HUES64 (cell line): ENCODE data around the gene WWOX.
A peak's percentile ranks its signal among the peaks of the same experiment; 100 is the strongest.

Experiments used
- H3K27ac ChIP-seq: 2 replicates; pipeline ENCODE4 v1.7.0; 2013; ENCODE audit warnings: low read depth, low read length, inconsistent platforms
- H3K27me3 ChIP-seq: 2 replicates; pipeline ENCODE4 v1.6.1; 2013; ENCODE audit warnings: mild to moderate bottlenecking, low read length; ENCODE audit not compliant: insufficient read depth
- H3K36me3 ChIP-seq: 2 replicates; pipeline ENCODE4 v1.6.1; 2013; ENCODE audit warnings: mild to moderate bottlenecking, low read length; ENCODE audit not compliant: insufficient read depth
- H3K4me1 ChIP-seq: 2 replicates; pipeline ENCODE4 v1.6.1; 2013; ENCODE audit warnings: mild to moderate bottlenecking, low read length, moderate library complexity; ENCODE audit not compliant: insufficient read depth
- H3K4me3 ChIP-seq: 2 replicates; pipeline ENCODE4 v1.5.1; 2013; ENCODE audit warnings: mild to moderate bottlenecking, low read length, moderate library complexity
- H3K9ac ChIP-seq: 2 replicates; pipeline ENCODE4 v1.6.1; 2013; ENCODE audit warnings: mild to moderate bottlenecking, low read depth, low read length
- H3K9me3 ChIP-seq: 2 replicates; pipeline ENCODE4 v1.6.1; 2013; ENCODE audit warnings: low read depth, low read length; ENCODE audit not compliant: insufficient read depth
- WGBS: fragments of 150-250, 120-280 bp; methylation state at CpG from one replicate; pipeline ENCODE4 v1.1.7; 2013; ENCODE audit warnings: missing lambda C conversion rate; 5-methylcytosine and 5-hydroxymethylcytosine counted together

WWOX gene

DNA sequence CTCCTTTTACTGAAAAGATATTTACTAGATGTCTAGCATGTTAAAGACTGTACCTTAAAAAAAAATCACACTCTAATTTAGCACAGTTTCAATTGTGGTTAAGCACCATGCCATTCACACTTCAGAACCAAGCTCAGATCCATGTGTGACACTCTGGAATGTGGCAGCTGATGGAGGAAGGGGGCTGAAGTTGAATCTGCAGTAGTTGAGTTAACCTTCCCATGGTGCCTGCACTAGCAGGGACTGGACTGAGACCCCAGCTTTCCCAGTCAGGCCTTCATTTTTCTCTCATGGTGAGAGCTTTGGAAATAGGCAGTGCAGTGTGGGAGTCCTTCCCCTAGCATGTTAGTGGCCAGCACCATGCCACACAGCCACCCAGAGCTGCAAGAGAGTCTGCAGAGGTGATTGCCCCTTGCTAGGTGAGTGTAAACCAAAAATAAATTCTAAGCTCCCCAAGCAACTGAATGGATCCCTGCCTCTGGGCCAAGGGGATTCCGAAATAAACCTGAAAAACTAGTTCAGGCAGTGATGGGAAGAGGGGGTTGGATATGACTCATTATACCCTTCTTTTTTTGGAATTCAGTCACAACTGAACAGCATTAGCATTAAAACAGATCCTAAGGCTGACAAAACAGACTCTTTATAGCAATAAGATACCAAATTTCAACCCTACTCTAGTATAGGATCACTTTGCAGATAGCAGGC is 208.5 kb downstream of the WWOX start:
- Histone ChIP-seq H3K9ac (no peak overlapping the region), H3K4me1 (peaks cover 49% of the 10 kb centered on the region), H3K27me3 (no peaks in the 10 kb centered on the region), H3K27ac (0 out of 2 replicates have a peak overlapping the region, but pooled peaks have one; percentile 54), H3K36me3 (no peaks in the 10 kb centered on the region), H3K4me3 (no peak overlapping the region; the same call in 1 of the 2 replicates), H3K9me3 (no peaks in the 10 kb centered on the region)
- WGBS: no CpG with 5 or more reads among the region's 1 CpG

DNA sequence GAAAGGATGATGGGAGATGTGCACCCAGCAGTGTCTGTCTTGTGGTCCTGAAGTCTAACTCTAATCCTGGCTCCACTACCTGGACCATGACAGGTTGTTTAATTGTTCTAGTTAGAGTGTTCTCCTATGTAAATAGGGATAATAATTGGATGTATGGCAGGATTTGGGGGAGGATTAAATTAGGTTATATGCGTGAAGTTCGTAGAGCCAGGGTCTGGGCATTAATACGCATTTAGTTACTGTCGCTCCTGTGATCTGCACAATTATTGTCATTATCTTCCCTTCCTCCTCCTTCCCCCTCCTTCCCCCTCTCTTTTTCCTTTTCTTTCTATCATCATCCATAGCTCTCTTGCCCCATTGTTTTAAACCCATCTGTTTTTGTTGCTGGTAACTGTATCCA is 210.3 kb downstream of the WWOX start:
- no peak overlapping the region for H3K9ac ChIP-seq
- 94% methylated on average over 4 of the region's 4 CpGs for WGBS
- H3K36me3 ChIP-seq: no peaks in the 10 kb centered on the region
- H3K4me1 ChIP-seq: peaks cover 49% of the 10 kb centered on the region
- H3K27me3 ChIP-seq: no peaks in the 10 kb centered on the region
- no peaks in the 10 kb centered on the region for H3K9me3 ChIP-seq
- no peak overlapping the region for H3K27ac ChIP-seq
- no peak overlapping the region for H3K4me3 ChIP-seq

DNA sequence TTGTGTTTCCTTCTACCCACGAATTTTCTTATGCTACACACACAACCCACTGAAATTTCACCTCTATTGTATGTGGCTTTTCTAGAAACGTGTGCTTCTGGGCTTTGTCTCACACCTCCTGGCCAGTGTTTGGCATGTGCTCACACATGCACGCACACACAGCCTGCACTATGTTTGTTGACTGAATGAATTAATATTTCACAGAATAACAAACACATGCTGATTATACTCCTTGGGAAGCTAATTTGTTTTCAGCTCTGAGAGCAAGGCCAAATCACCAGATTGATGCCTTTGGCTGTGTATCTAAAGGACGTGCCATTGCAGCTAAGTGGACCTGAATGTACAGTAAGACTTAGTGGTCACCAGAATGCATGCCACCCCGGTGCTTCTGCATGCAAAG is 210.7 kb downstream of the WWOX start:
- Histone ChIP-seq H3K4me3 (no peak overlapping the region), H3K27me3 (no peaks in the 10 kb centered on the region), H3K9ac (no peak overlapping the region), H3K27ac (no peak overlapping the region), H3K9me3 (no peaks in the 10 kb centered on the region), H3K36me3 (no peaks in the 10 kb centered on the region), H3K4me1 (peaks cover 49% of the 10 kb centered on the region)
- 83% methylated on average over 5 of the region's 5 CpGs for WGBS

DNA sequence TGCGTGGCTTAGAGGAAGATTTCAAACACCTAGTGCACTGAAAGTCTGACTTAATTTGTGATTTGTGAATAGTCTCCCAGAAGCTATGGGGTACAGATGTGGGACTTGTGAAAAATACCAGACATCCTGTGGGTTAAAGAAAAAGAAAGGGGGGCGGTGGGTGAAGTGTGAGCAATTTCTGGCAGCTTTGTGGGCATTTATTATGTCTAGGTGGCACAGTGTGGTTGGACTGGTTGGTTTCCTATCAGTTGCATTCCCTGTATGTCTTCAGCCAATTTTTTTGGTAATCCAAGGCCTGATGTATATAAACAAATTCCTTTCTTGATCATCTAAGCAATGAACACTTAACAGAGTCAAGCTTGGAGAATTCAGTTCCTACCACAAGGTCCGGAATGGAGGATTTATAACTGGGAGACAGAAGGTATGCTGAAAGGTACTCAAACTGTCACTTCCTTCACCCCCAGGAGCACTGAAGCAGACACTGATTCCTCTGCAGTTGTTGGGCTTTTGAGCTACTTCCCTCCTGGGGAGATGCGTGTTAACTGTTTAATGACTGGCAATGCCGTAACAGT is 211.6 kb downstream of the WWOX start:
- H3K27me3 ChIP-seq: no peaks in the 10 kb centered on the region
- H3K27ac ChIP-seq: no peak overlapping the region
- H3K9ac ChIP-seq: no peak overlapping the region
- peak overlapping the region; percentile 6; the same call in 1 of the 2 replicates for H3K4me3 ChIP-seq
- H3K4me1 ChIP-seq: peaks cover 49% of the 10 kb centered on the region
- no peaks in the 10 kb centered on the region for H3K9me3 ChIP-seq
- WGBS: 25% methylated on average over 5 of the region's 5 CpGs
- no peaks in the 10 kb centered on the region for H3K36me3 ChIP-seq

DNA sequence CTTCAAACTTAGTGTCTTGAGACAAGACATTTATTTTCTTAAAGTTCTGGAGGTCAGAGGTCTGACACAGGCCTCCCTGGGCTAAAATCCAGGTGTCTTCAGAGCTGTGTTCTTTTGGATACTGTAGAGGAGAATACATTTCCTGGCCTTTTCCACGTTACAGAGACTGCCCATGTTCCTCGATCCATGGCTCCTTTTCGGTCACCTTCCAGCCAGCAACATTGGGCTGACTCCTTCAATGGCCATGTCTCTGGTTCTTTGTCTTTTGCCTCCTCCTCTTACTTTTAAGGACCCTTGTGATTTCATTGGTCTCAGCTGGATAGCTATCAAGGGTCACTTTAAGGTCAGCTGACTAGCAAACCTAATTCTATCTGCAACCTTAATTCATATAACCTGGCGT is 212.4 kb downstream of the WWOX start:
- Histone ChIP-seq H3K27ac (no peak overlapping the region), H3K9ac (no peak overlapping the region), H3K36me3 (no peaks in the 10 kb centered on the region), H3K27me3 (no peaks in the 10 kb centered on the region), H3K4me3 (no peak overlapping the region), H3K4me1 (peaks cover 49% of the 10 kb centered on the region), H3K9me3 (no peaks in the 10 kb centered on the region)
- WGBS: 57% methylated on average over 4 of the region's 4 CpGs

DNA sequence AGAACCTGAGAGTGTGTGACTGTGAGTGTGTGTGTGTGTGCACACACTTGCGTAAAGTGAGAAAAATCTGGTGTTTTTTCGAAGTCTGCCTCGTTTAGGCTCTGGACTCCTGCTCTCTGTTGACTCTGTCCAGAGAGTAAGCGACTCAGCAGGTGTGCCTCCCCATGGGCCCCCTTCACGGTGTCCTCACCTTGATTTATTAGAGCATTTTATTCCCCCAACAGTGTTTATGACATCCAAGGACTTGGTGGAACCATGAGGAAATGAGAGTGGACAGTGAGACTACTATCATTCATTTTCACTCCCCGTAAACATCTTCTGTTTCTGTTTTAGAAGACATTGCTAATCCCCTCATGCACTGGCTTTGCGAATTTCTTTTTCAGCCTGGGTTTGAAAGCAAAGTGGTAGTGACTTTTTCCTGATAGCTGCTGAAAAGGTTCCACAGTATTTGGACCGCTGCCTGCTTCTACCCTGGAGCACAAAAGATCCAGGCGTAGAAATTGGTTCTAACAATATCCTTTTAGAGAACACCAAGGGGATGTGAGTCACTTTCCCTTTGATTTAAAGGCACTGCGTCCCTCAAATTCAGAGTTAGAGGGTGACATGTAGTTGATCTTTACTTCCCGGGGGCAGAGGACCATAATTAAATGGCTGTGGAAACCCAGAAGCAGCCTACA is 218.2 kb downstream of the WWOX start:
- Histone ChIP-seq H3K36me3 (no peaks in the 10 kb centered on the region), H3K27me3 (no peaks in the 10 kb centered on the region), H3K9me3 (no peaks in the 10 kb centered on the region), H3K4me3 (no peak overlapping the region), H3K27ac (0 out of 2 replicates have a peak overlapping the region, but pooled peaks have one; percentile 18), H3K9ac (no peak overlapping the region), H3K4me1 (peaks cover 29% of the 10 kb centered on the region)
- WGBS: 90% methylated on average over 11 of the region's 11 CpGs

DNA sequence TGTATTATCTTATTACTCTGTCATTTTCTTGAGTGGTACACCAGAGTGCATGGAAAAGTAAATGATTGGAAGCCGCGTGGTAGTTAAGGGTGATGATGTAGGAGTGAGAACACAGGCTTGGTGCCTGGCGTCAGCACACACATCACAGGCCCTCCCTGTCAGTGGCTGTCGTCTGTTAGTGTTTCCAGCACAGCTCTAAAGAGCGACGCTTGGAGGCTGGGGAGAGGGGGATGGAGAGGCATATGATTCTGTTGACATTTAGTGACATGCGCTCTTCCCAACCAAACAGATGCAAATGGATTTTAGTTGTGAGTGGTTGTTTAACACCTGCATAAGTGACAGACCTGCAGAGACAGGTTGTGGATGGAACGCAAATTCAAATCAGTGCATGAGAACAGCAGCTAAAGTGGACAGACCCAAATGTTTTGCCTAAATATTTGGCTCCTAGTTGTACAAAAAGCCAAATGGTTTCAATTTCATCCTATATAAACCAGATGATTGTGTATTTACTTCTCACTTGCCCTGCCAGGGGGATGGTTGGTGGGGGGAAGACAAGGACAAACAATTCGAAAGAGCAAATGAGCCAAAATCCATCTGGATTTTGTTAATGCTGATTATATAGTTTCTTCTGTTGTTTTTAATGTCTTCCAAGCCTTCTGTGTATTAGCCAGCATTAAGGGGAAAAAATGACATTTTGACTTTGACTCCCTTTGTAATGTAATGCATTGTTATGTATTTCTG is 222.3 kb downstream of the WWOX start:
- Histone ChIP-seq H3K4me1 (peaks cover 45% of the 10 kb centered on the region), H3K27me3 (no peaks in the 10 kb centered on the region), H3K27ac (no peak overlapping the region), H3K4me3 (no peak overlapping the region), H3K9me3 (no peaks in the 10 kb centered on the region), H3K36me3 (no peaks in the 10 kb centered on the region), H3K9ac (no peak overlapping the region)
- 43% methylated on average over 9 of the region's 9 CpGs for WGBS

DNA sequence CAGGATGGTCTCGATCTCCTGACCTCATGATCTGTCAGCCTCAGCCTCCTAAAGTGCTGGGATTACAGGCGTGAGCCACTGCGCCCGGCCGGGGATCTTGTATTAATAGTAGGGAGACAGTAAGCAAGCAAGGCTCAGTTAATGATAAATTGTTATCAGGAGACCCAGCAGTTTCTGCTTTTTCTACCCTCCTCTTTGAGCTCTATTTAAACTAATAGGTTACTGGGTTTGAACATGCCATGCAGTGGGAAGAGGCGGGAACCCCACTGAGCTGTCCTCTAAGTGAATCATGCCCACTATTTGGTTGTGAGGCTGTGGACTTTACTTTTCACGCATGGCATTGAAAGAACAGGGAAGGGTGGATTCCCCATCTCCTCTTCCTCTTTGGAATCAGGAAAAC is 223.9 kb downstream of the WWOX start:
- Histone ChIP-seq H3K4me3 (no peak overlapping the region), H3K4me1 (peaks cover 35% of the 10 kb centered on the region), H3K27ac (no peak overlapping the region), H3K36me3 (no peaks in the 10 kb centered on the region), H3K27me3 (no peaks in the 10 kb centered on the region), H3K9ac (no peak overlapping the region), H3K9me3 (no peaks in the 10 kb centered on the region)
- WGBS: 86% methylated on average over 7 of the region's 7 CpGs

DNA sequence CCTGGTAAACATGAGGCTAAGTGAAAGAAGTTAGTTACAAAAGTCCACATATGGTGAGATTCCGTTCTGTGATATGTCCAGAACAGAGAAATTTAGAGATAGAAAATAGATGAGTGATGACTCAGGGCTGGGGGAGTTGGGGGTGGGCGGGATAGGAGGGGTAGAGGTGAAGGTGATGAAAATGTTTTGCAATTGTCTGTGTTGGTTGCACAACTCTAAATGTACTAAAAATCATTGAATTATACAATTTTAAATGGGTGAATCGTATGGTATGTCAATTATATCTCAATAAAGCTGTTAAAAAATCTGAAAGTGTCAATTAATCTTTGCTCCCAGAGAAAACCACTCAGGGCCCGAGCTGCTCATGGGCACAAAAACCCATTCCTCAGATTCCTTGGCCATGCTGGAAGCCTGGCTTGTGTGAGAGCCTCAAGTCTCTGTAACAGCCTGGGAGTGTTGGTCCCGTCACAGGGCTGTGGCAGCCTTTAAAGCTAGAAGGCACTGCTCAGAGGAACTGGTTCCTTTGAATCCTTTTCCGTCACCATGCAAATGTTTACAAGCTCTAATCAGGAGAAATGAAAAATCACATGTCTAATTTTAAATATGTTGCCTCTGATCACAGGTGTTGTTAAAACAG is 225.3 kb downstream of the WWOX start:
- peaks cover 32% of the 10 kb centered on the region for H3K4me1 ChIP-seq
- H3K27me3 ChIP-seq: no peaks in the 10 kb centered on the region
- no peaks in the 10 kb centered on the region for H3K36me3 ChIP-seq
- no peak overlapping the region for H3K27ac ChIP-seq
- H3K4me3 ChIP-seq: no peak overlapping the region
- H3K9ac ChIP-seq: no peak overlapping the region
- H3K9me3 ChIP-seq: no peaks in the 10 kb centered on the region
- 74% methylated on average over 5 of the region's 6 CpGs for WGBS

DNA sequence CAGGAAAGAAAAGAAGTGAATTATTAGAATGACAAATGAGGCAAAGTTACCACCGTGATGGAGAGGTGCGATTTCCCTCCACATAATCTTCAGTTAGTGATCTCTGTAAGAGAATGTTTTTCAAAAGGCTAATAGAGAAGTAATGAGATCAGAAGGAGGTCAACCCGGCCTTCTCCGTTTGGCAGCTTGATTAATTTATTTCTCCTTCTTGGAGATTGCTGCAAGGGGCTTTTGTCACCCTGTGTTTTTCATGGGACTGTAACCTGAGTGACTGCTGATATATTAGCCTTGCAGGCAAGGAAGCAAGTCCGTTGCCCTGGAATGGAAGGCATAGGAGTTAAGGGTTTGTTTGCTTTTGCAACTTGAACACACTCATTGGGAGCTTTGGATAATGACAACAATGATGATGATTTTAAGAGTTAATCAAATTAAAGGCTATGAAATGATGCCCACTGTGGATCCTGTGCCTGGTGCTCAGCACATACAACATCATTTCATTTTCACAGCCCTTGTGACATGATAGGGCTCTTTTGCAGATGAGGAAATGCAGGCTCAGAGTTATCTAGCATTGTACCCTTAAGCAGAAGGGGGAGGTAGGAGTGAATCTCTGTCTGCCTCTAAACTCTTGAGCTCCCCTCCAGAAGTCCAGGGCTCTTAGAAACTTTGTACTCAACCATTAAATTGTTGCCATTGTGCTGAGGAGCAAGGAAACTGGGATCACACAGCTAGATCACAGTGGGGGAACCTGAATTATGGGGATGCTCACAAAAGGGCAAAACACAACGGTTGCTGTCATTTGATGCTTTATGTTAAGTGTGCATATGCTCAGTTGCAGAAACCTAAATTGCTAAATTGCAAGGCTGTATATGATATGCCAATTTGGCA is 226.3 kb downstream of the WWOX start:
- Histone ChIP-seq H3K27ac (no peak overlapping the region), H3K27me3 (no peaks in the 10 kb centered on the region), H3K9me3 (no peaks in the 10 kb centered on the region), H3K9ac (no peak overlapping the region), H3K36me3 (no peaks in the 10 kb centered on the region), H3K4me3 (no peak overlapping the region), H3K4me1 (peaks cover 32% of the 10 kb centered on the region)
- WGBS: 67% methylated on average over 6 of the region's 6 CpGs
